HepG2 (cell line): ENCODE results near the gene CCDC183. TPM values are rescaled to one million over a fixed set of nuclear protein-coding genes. Genes with fewer than 3 reads are reported as not detected.

Experiments
- ATF2 ChIP-seq: sonication (generic); formaldehyde crosslinking; IDR thresholded peaks from 2 replicates; pipeline ENCODE4 v1.4.0; 2020; ENCODE audit warnings: missing genetic modification reagents
- EZH2 ChIP-seq: conservative IDR thresholded peaks from 2 replicates; pipeline ENCODE4 v1.6.1; 2012; ENCODE audit warnings: mild to moderate bottlenecking, low read depth, low read length, moderate library complexity
- GMEB1 ChIP-seq: sonication (generic); formaldehyde crosslinking; IDR thresholded peaks from 2 replicates; pipeline ENCODE4 v1.5.1; 2020; ENCODE audit warnings: missing genetic modification reagents, mild to moderate bottlenecking, borderline replicate concordance
- MBD4 ChIP-seq: IDR thresholded peaks from 2 replicates; pipeline ENCODE4 v1.6.1; 2012; ENCODE audit warnings: low read length, inconsistent platforms, borderline replicate concordance
- NFATC3 ChIP-seq: sonication (generic); formaldehyde crosslinking; IDR thresholded peaks from 2 replicates; pipeline ENCODE4 v1.5.1; 2020; ENCODE audit warnings: mild to moderate bottlenecking, missing genetic modification reagents
- NONO ChIP-seq, 2 experiments: fragments of 450-650 bp in 1 of 2; sonication (generic) in 1 of 2; formaldehyde crosslinking in 1 of 2; IDR thresholded peaks in 1 of 2; conservative IDR thresholded peaks in 1 of 2; 2 replicates each; pipeline versions ENCODE4 v1.6.1 to v1.8.0; 2017 to 2022; ENCODE audit warnings: mild to moderate bottlenecking in 1 of 2, missing genetic modification reagents in 1 of 2, moderate library complexity in 1 of 2
- PHF5A ChIP-seq: IDR thresholded peaks from one replicate; pipeline ENCODE4 v1.6.1; 2018; ENCODE audit warnings: low read depth, missing genetic modification reagents; ENCODE audit not compliant: unreplicated experiment
- POLR2G ChIP-seq: fragments of 200-400 bp; formaldehyde crosslinking; IDR thresholded peaks from 2 replicates; pipeline ENCODE4 v1.6.1; 2018; ENCODE audit warnings: mild to moderate bottlenecking, low read depth, low read length, moderate library complexity
- SNAPC2 ChIP-seq: sonication (generic); formaldehyde crosslinking; IDR thresholded peaks from 2 replicates; pipeline ENCODE4 v1.8.1; 2022; ENCODE audit warnings: mild to moderate bottlenecking, missing genetic modification reagents
- THAP8 ChIP-seq: sonication (generic); formaldehyde crosslinking; IDR thresholded peaks from 2 replicates; pipeline ENCODE4 v1.5.1; 2020; ENCODE audit warnings: missing genetic modification reagents, mild to moderate bottlenecking, borderline replicate concordance
- ZFAT ChIP-seq: sonication (generic); formaldehyde crosslinking; conservative IDR thresholded peaks from 2 replicates; pipeline ENCODE4 v1.8.1; 2023; ENCODE audit warnings: missing genetic modification reagents, inconsistent platforms
- ZKSCAN5 ChIP-seq: sonication (generic); formaldehyde crosslinking; IDR thresholded peaks from 2 replicates; pipeline ENCODE4 v1.5.1; 2020; ENCODE audit warnings: mild to moderate bottlenecking, missing genetic modification reagents
- ZNF10 ChIP-seq: sonication (generic); formaldehyde crosslinking; IDR thresholded peaks from 2 replicates; pipeline ENCODE4 v1.4.0; 2020; ENCODE audit warnings: mild to moderate bottlenecking, low read depth, missing genetic modification reagents, borderline replicate concordance
- ZNF589 ChIP-seq: sonication (generic); formaldehyde crosslinking; conservative IDR thresholded peaks from 2 replicates; pipeline ENCODE4 v1.8.0; 2022; ENCODE audit warnings: mild to moderate bottlenecking, moderate library complexity, missing genetic modification reagents
- ZSCAN21 ChIP-seq: sonication (generic); formaldehyde crosslinking; IDR thresholded peaks from 2 replicates; pipeline ENCODE4 v1.8.0; 2022; ENCODE audit warnings: mild to moderate bottlenecking, missing genetic modification reagents, moderate library complexity, borderline replicate concordance
- polyA plus RNA-seq, 8 experiments: library from polyadenylated mRNA; depleted of rRNA in 3 of 8; stranded (reverse) in 7 of 8; unstranded in 1 of 8; fragments of >200 nt; fragmentation: Illumina TruSeq in 4 of 8; extraction: Trizol in 4 of 8; gene quantifications; 2 replicates each; pipeline versions ENCODE4 v1.2.1 to v1.2.3, GENCODE V29; 2011 to 2016; ENCODE audit warnings: low read depth in 4 of 8, missing spikeins in 1 of 8, mixed read lengths in 1 of 8; ENCODE audit not compliant: insufficient read depth in 1 of 8
- total RNA-seq, 5 experiments: library from RNA; depleted of rRNA; stranded (reverse); fragments of >200 nt; fragmentation: Illumina TruSeq; extraction: Trizol; gene quantifications; 2 replicates each; pipeline ENCODE4 v1.2.3, GENCODE V29; 2016; ENCODE audit warnings: low read depth in 1 of 5
- TF ChIP-seq, protein P1 (sequence below): sonication (generic); formaldehyde crosslinking; IDR thresholded peaks from 2 replicates; pipeline ENCODE4 v1.4.0; 2020; ENCODE audit warnings: missing genetic modification reagents, borderline replicate concordance
- TF ChIP-seq, protein P2 (sequence below): sonication (generic); formaldehyde crosslinking; IDR thresholded peaks from 2 replicates; pipeline ENCODE4 v1.5.1; 2020; ENCODE audit warnings: missing genetic modification reagents, mild to moderate bottlenecking, borderline replicate concordance

CCDC183 gene
- total and polyA plus RNA-seq, 2 of the 13 experiments (the other 11 are each of a cell fraction or from before 2014, with no cell fraction given), result 5.0 to 66.4 TPM

DNA sequence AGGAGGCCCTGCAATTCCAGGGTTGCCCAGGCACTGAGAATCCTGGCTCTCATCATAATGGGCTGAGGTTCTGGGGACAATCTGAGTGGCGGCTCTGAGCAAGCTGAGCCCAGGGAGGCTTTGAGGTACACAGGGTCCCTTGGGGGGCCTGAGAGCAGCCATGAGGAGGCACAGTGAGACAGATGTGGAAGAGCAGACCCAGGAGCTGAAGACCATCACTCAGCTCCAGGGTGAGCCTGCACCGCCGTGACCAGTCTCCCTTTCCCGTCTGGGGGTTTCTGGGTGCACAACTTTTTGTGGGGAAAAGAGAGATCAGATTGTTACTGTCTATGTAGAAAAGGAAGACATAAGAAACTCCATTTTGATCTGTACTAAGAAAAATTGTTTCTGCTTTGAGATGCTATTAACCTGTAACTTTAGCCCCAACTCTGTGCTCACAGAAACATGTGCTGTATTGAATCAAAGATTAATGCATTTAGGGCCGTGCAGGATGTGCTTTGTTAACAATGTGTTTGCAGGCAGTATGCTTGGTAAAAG, at the start of gene CCDC183 (continued):
- TF ChIP-seq, protein P1, sequence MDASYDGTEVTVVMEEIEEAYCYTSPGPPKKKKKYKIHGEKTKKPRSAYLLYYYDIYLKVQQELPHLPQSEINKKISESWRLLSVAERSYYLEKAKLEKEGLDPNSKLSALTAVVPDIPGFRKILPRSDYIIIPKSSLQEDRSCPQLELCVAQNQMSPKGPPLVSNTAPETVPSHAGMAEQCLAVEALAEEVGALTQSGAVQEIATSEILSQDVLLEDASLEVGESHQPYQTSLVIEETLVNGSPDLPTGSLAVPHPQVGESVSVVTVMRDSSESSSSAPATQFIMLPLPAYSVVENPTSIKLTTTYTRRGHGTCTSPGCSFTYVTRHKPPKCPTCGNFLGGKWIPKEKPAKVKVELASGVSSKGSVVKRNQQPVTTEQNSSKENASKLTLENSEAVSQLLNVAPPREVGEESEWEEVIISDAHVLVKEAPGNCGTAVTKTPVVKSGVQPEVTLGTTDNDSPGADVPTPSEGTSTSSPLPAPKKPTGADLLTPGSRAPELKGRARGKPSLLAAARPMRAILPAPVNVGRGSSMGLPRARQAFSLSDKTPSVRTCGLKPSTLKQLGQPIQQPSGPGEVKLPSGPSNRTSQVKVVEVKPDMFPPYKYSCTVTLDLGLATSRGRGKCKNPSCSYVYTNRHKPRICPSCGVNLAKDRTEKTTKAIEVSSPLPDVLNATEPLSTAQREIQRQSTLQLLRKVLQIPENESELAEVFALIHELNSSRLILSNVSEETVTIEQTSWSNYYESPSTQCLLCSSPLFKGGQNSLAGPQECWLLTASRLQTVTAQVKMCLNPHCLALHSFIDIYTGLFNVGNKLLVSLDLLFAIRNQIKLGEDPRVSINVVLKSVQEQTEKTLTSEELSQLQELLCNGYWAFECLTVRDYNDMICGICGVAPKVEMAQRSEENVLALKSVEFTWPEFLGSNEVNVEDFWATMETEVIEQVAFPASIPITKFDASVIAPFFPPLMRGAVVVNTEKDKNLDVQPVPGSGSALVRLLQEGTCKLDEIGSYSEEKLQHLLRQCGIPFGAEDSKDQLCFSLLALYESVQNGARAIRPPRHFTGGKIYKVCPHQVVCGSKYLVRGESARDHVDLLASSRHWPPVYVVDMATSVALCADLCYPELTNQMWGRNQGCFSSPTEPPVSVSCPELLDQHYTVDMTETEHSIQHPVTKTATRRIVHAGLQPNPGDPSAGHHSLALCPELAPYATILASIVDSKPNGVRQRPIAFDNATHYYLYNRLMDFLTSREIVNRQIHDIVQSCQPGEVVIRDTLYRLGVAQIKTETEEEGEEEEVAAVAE (CRISPR knock-in tag), result no peak
- no peak for TF ChIP-seq EZH2
- TF ChIP-seq PHF5A (CRISPR knock-in tag), result peak; percentile 17
- TF ChIP-seq, protein P2, sequence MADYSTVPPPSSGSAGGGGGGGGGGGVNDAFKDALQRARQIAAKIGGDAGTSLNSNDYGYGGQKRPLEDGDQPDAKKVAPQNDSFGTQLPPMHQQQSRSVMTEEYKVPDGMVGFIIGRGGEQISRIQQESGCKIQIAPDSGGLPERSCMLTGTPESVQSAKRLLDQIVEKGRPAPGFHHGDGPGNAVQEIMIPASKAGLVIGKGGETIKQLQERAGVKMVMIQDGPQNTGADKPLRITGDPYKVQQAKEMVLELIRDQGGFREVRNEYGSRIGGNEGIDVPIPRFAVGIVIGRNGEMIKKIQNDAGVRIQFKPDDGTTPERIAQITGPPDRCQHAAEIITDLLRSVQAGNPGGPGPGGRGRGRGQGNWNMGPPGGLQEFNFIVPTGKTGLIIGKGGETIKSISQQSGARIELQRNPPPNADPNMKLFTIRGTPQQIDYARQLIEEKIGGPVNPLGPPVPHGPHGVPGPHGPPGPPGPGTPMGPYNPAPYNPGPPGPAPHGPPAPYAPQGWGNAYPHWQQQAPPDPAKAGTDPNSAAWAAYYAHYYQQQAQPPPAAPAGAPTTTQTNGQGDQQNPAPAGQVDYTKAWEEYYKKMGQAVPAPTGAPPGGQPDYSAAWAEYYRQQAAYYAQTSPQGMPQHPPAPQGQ (CRISPR knock-in tag), result no peak
- TF ChIP-seq ATF2, result no peak
- no peak for TF ChIP-seq ZSCAN21 (CRISPR knock-in tag)
- TF ChIP-seq POLR2G, result no peak
- no peak for TF ChIP-seq ZFAT
- TF ChIP-seq NONO (IDR thresholded peaks at IDR 0.05), result no peak
- TF ChIP-seq NONO (CRISPR knock-in tag; conservative IDR thresholded peaks at IDR 0.05), result no peak
- TF ChIP-seq NFATC3, result no peak
- TF ChIP-seq THAP8 (CRISPR knock-in tag), result no peak
- TF ChIP-seq GMEB1, result no peak
- no peak for TF ChIP-seq ZKSCAN5
- no peak for TF ChIP-seq MBD4
- TF ChIP-seq SNAPC2 (CRISPR knock-in tag), result no peak
- TF ChIP-seq ZNF10, result no peak
- TF ChIP-seq ZNF589 (CRISPR knock-in tag), result no peak
